Measurements from ENCODE around the gene WNT7B. TPM values are rescaled to one million over a fixed set of nuclear protein-coding genes. Genes with fewer than 3 reads are reported as not detected.

The WNT7B gene
- total RNA-seq, 1 donor from 2014 or later: 1.2 TPM

DNA sequence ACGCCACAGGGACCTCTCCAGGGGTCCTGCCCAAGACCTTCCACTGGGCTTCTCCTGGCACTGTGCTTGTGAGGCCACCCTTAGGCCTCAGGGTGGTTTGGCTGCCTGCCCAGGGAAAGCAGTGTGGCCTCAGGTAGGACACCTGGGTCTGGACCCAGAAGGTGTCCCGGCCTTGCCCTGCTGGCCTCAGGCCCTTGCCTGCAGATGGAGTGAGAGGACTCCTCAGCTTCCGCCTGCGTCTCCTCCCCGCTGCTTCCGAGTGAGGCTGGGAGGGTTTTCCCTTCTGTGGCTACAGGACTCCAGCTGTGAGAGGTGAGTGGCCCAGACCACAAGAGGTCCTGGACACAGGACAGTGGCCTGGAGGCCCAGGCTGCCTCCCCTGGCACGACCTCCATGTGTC lies 60.4 kb downstream of the WNT7B start:
- FAIRE-seq (no peak), DNase-seq (ENCODE audit: low spot score in 2 of 2) (no peak)

DNA sequence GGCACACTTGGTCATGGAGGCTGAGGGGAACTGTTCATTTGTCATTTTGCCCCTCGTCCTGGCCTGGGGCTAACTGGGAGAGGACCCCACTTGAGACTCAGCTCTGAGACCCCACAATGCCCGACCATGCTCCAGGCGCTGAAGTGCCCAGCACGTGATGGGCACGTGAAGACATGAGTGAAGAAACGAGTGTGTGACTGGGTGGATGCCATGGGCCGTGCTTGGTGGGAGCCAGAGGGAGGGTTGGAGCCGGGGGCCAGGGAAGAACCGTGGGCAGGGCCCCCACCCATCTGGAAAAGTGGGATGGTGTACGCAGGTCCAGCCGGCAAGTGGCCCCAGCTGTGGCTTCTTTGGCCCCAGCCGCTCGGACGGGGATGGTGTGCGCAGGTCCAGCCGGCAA lies 61.1 kb downstream of the WNT7B start:
- DNase-seq (ENCODE audit: low spot score in 2 of 2) (no peak), FAIRE-seq (no peak)

DNA sequence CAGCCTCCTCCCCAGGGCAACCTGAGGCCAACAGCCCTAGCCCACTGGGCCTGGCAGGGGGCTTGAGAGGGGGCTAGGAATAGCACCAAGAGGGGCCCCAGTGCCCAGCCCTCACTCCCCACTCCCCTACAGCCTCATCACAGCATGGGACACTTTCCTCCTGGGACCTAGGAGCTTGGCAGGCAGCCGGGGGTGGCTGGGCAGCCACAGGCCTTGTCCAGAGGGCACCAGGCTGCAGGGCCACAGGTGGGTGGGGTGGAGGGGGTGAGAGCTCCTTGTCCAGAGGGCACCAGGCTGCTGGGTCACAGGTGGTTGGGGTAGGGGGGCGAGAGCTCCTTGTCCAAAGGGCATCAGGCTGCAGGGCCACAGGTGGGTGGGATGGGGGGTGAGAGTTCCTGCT lies 61.8 kb downstream of the WNT7B start:
- no peak for DNase-seq (ENCODE audit: low spot score in 2 of 2)
- no peak for FAIRE-seq

DNA sequence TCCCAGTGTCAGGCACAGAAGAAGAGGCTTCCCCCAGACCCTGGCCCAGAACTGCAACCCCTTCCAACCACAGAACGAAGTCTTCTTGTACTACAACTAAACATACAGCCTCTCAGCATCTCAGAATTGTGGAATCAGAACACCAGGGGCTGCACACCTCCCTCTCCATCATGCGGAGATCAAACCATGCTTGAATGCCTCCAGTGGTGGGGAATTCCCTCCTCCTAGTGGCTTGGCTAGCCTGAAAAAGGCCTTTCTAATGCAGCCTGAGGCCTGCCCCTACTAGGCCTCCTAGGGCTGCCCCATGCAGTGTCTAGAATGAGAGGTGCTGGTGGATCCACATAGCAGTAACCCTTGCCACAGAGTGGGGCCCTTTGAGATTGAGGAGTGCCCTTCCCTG lies 62.7 kb downstream of the WNT7B start:
- DNase-seq (ENCODE audit: low spot score in 2 of 2) (no peak), FAIRE-seq (no peak)

DNA sequence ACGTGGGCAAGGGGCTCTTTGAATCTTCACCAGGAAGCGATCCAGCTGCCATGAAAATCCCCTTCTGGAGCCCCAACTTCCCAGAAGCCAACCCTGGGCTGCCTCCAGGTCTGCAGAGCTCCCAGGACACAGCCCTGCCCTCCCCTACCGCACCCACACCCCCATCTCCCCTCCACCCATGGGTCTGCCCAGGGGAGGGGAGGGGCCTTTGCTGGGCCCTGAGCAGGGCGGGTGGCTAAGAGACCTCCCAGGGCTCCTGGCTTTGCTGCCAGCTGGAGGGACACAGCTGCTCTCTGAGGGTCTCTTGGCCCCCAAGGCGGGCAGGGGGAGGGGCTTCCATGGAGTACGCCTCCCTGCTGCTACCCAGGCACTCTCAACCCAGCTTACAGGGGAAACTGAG lies 64.1 kb downstream of the WNT7B start:
- no peak for DNase-seq (ENCODE audit: low spot score in 2 of 2)
- FAIRE-seq: no peak

DNA sequence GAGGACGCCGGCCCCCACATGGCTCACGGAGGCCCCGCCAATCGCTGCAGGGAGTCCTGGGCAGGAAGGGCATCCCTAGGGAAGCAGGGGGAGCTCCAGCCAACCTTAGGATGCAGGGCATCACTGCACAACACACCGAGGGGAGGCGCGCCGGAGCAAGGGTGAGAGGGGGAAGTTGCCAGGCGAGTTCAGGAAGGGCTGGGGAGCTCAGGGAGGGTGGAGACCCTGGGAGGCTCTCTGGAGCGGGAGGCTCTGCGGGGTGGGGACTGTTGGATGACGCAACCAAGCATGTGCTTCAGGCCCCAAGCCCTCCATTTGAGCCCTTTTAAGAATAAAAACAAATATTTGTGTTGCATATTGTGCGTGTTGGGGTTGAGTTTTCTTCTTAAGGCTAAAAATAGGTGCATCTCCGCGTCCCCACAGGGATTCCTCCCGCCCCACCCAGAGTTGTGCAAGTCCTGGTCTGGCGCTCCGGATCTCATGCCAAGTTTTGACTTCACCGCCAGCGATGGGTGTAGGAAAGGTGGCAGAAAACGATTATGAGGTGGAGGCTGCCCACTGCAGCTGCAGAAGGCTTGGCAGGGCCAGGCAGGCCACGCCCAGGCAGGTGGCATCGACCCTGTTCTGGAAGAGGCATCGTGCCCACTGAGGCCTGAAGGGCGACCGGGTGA lies 65.2 kb downstream of the WNT7B start:
- FAIRE-seq: no peak
- no peak for DNase-seq (ENCODE audit: low spot score in 2 of 2)

DNA sequence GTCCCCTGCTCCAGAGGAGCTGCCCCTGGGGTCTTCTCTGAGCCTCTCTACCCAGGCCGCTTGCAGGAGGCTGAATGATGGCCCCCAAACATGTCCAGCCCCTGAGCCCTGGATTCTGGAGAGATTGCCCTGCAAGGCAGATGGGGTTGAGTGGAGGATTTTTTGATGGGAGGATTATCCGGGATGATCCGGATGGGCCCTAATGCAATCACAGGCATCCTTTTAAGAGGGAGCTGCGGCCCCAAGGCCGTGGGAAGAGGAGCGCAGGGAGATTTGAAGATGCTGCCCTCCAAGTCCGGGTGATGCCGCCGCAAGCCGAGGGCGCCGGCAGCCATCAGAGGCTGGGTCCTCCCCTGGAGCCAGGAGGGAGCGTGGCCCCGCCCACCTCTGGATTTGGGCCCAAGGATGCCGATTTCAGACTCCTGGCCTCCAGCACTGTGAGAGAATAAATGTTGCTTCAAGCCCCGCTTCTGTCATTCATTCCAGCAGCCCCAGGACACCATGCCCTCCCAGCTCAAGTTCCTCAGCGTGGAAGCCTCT lies 66.0 kb downstream of the WNT7B start:
- FAIRE-seq (no peak), DNase-seq (ENCODE audit: low spot score in 2 of 2) (no peak)

DNA sequence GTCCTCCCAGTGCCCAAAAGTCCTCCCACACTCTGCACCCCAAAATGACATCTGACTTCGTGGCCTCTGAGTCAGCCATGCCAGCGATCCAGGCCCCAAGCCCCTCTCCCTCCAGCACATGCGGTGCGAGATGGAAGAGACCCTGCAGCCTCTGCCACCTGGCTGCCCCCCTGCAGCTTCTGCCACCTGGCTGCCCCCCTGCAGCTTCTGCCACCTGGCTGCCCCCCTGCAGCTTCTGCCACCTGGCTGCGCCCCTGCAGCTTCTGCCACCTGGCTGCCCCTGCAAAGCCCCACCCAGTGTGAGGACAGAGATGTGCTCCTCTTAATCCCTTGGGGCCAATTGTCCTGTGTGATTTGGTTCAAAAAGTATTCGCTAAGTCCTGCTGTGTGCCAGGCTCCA lies 68.0 kb downstream of the WNT7B start:
- FAIRE-seq: no peak
- DNase-seq (ENCODE audit: low spot score in 2 of 2): no peak

DNA sequence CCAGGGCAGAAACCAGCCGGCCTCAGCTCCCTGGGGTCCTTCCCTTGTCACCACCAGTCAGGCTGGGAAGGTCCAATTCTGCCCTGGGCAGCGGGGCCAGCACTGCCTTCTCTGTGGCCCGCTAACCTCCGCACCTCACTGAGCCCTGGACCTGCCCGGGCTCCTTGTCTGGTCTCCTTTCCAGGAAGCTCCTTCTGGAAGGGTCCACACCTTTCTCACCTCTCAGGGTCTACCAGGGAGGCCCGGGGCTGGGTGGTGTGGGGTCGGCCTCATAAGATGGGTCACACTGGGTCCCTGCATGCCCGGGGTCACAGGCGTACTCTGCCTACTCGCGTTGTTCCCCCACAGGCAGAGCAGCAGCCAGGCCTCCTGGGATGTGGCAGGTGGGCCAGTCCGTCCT lies 69.0 kb downstream of the WNT7B start:
- no peak for DNase-seq (ENCODE audit: low spot score in 2 of 2)
- no peak for FAIRE-seq

DNA sequence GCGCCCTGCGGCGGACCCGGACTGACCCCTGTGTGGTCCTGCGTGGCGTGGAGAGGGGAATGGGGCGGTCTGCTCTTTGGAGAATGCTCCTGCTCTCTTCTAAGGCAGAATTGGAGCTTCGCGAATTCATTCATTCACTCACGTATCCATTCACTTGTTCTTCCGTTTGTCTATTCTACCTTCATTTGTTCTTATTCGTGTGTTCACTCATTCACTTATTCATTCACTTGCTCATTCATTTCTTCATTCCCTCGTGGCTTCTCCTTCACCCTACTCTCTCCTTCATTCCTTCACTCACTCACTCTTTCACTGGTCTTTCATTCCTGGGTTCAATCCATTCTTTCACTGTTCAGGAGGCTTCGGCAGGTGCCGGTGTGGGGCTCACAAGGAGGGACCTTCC lies 69.6 kb downstream of the WNT7B start:
- no peak for FAIRE-seq
- no peak for DNase-seq (ENCODE audit: low spot score in 2 of 2)

DNA sequence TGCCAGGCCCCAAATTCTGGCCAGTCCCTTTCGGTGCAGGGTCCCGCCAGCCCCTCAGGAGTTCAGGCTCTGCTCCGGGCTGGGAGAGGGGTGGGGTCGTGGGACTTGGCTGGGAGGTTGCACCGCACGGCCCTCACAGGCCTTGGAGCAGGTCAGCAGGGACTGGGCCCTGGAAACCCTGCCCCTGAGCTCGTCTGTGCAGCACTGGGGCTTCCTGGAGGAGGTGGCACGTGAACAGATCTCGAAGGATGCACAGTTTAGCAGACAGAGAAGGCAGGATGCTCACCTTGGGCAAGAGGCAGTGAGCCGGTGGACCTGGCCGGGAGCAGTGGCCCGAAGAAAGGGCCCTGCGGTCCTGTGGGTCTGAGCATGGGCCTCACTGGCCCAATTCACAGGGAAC lies 70.0 kb downstream of the WNT7B start:
- no peak for FAIRE-seq
- DNase-seq (ENCODE audit: low spot score in 2 of 2): no peak

DNA sequence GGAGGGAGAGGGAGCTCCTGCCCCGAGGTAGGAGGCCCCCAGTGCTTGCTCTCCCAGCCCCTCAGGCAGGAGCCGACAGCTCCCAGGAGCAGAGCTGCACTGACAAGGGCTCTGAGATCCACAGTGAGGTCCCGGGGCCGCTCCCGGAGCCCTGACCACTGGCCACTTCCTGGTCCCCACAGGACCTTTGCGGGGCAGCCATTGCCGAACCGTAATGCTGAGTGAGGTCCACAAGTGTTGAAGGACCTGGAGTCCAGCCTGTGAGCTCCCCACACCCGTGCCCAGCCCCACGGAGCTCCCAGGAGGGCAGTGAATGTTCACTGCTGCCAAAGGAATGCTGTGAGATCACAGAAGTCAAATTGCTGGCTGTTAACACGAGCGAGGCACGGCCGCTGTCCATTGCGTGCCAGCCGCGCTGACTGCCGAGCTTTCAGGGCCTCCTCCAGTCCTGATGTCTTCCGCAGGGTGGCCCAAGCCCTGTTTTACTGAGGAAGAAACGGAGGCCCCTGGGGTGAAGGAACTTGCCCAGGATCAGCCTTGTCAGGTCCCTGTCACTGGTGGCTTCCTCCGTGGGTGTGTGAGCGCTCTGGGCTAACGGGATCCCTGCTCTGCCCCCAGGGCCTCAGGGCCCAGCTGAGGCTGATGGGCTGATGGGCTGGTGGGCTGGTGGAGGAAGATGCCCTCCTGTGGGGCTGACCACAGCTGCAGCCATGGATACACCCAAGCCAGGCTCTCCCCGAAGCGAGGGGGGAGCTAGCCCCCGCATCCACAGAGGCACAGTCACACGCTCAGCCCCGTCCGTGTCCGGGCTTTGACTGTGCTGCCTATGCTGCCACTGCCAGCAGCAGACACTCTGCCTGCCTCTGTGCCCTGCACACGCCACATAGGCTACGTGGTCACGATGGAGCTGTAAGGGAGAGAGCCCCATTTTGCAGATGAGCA lies 70.8 kb downstream of the WNT7B start:
- FAIRE-seq (no peak), DNase-seq (ENCODE audit: low spot score in 2 of 2) (no peak)

DNA sequence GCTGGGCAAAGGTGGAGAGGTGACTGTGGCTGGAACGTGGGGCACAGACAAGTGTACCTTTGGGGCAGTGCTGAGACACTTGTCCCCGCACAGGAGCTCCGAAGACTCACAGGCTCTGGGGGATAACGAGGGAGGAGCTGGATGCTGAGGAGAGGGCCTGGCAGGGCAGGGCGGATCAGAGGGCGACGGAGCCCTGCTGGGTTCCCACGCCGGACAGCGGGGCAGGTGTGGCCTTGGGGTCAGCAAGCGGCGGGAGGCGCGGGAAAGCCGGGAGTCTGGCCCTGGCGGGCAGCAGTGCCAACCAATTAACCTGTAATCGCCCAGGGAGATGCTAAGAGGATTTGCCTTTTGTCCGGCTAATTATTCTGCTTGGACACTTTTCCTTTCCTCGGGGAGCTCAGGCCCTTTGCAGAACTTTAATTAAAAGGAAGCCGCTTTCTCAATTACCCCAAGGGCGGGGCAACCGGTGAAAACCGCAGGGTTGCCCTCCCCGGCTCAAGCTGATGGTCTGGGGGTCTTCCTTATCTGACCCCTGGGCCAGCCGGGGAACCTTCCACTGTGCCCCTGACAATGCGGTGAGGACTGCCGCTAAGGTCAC lies 71.5 kb downstream of the WNT7B start:
- DNase-seq (ENCODE audit: low spot score in 2 of 2): no peak
- no peak for FAIRE-seq

DNA sequence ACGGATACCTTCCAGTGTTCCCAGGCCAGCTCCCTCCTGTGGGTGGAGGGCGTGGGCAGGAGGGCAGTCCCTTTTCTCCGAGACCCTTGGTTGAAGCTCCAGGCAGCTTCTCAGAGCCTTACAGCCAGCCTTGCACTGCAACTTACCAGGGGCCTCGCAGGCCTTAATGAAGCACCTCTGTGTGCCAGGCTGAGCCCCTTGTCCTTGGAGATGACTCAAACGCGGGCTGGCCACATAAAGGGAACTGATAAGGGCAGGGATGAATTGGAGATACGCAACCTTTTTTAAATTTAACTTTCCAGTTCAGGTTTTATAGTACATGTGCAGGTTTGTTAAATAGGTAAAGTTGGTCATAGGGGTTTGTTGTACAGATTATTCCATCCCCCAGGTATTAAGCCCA lies 72.7 kb downstream of the WNT7B start:
- DNase-seq (ENCODE audit: low spot score in 2 of 2) (no peak), FAIRE-seq (no peak)

DNA sequence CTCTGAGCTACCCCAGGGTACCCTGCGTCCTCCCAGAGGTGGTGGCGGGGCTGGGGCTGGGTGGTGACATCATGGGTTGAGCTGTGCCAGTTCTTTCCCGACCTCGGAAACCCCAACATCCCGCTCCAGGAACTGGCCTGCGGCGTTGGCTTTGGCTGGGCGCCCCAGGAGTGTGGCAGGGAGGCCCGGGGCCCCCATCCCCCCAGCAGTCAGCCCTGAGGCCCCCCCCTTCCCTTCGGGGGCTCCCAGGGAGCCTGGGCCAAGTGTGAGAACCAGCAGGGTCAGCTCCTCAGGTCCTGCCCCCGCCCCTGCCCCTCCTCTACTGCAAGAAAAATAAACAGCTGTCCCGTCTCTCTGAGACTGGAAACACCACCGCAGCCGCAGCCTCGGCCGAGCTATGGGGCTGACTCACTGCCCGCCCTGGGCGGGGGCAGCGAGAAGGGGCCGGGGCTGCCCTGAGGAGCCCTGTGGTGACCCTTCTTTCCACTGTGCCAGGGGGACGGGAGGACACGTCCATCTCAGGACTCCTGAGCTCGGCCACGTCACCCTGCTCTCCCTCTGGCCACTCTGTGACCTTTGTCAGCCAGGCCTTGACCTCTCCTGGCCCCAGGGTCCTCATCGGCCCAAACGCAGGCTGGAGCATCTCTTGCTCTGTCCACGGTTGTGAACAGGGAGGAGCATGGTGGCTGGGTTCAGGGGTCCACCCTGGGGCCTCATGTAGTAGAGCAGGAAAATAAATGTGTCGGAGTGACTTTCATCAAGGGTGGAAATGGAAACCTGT lies 73.4 kb downstream of the WNT7B start:
- FAIRE-seq (no peak), DNase-seq (ENCODE audit: low spot score in 2 of 2) (no peak)

DNA sequence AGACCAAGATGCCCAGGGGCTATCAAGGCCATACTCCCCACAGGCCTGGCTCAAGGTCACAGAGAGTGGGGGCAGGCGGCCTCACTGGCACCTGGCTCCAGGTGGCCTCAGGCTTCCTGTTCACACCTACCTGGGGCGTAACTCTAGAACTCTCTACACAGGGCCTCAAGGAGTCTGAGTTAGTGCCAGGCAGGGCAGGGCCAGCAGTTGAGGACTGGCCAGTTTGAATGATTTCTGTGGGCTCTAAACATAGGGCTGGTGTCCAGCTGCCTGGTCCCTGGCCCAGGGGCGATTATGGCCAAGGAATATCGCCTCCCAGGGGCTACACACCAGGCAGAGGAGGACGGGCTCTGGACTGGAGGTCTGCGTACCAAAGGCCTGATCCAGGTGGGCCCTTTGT lies 79.2 kb downstream of the WNT7B start:
- DNase-seq (ENCODE audit: low spot score in 2 of 2) (no peak), FAIRE-seq (no peak)

DNA sequence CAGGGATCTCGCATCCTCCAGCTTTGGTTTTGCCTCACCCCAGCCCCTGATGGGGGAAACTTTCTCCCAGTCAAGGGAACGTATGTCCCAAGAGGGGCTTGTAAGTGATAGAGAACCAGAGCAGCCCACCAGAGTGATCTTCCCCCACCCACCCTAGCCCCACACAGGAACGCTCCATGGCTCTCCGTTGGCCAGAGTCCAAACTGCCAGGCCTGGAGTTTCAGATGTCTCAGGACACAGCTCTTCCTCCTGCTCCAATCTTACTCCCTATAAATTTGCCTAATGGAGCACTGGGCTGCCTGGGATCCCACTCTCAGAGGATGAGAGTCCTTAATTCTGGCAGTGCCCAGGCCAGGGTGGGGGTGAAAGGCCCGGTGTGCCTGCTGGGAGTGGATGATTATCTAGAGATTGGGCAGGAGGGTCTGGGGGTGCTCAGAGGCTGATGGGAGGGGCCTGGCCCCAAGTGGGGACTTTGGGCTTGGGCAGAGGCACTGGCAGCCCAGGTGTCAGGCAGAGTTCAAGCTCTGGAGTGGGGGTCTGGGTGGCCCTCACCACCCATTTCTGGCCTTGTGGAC lies 79.9 kb downstream of the WNT7B start:
- DNase-seq (ENCODE audit: low spot score in 2 of 2) (no peak), FAIRE-seq (no peak)

DNA sequence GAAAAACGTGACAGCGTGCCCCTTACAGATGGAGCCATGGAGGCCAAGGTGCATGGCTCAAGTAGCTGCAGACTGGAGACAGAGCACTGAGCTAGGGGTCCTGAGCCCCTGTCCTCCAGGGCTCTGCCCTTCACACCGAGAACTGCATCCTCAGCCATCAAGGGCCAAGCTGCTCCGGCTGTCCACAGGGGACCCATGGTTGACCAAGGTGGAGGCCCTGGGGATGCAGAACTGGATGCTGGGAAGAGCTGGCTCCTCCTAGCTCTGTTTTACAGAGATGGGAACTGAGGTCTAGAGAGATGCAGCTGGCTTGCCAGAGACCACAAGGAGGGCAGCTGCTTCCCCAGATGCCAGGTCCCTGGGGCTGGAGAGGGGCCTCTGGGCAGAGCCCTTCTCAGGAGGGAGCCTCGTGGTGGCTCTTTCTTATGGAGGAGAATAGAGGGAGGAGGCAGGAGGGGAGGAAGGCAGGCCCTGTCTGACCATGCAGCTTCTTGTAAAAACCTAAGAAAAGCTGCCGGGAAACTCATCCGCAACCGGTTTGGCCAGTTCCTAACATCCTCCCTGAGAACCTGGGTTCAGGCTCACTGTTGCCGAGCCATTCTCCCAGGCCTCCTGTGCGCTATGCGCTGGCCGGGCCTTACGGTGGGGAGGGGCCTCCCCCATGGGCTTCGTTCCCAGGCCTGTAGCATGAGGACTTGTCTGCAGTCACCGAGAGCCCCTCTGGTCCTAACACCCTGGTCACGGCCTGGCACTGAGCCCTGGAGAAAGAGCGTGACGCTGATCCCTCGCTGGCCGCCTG lies 80.6 kb downstream of the WNT7B start:
- DNase-seq (ENCODE audit: low spot score in 2 of 2): no peak
- no peak for FAIRE-seq

DNA sequence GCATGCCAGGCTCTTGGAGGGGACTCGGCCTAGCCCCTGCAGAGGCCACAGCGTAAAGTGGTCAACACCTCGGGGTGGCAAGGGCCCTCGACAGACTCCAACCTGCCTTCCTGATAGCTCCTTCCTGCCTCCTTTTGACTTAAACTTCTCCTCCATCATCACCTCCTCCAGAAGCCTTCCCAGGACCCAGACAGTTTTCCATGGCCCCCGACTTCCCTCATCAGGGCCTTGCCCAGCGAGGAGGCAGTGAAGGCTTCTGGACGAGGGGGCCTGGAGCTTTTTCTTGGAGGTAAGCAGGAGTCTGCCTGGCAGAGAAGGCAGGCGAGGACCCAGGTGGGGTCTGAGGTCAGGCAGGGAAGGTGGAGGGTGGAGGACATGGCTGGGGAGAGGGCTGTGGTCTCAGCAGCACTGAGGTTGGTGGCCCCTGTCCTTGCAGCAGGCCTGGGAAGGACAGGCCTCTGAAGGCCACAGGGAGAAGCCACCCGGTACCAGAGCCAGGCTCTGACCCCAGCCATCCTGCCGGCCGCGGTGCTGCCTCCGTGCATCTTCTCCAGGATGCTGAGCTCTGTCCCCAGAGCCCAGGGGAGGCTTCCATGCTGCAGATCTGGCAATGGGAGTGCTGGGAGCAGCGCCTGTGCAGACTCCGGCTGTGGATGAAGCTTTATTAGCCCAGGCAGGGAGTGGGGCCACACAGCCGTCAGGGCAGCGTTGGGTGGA lies 81.4 kb downstream of the WNT7B start:
- DNase-seq (ENCODE audit: low spot score in 2 of 2) (no peak), FAIRE-seq (no peak)

Measured in frontal cortex (tissue), 4 donors.